ENCODE measurements around the gene HPRT1.

The HPRT1 gene

DNA sequence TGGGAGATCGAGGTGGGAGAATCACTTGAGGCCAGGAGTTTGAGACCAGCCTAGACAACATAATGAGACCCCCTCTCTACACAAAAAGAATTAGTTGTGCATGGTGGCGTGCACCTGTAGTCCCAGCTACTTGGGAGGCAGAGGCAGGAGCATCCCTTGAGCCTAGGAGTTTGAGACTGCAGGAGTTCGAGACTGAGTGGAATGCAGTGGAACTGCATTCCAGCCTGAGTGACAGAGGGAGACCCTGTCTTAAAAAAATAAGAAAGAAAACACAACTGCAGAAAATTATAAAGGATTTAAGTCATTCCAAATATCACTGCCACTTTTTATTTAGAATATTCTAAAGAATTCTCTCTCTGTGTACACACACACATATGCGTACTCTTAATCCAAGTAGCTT lies 18.4 kb downstream of the HPRT1 start:
- DNase-seq, result no peak

- no peak for DNase-seq
Measured at GRCh38 chrX:134480061-134480460, 20.1 kb downstream of the HPRT1 start.

- no peak for DNase-seq
Measured at GRCh38 chrX:134481339-134481738, 21.4 kb downstream of the HPRT1 start.

DNA sequence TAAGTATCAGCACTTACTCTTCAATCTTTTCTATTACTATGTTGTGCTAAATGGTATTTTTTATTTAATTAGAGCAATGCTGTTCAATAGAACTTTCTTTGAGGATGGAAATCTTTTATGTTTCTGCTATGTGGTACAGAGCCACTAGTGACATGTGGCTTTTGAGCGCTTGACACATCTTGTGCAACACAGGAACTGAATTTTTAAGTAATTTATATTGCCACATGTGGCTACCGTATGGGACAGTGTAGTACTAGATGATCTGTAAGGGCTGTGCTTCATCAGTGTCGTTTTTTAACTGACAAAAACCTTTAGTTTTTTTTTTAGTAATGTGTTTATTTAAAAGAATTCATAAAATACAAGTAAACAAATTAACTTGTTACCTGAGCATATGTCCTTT lies 22.4 kb downstream of the HPRT1 start:
- DNase-seq, result no peak

GRCh38 chrX:134484039-134484438 lies 24.1 kb downstream of the HPRT1 start:
- DNase-seq, result no peak

- no peak for DNase-seq
Measured at GRCh38 chrX:134501941-134502340, 42.0 kb downstream of the HPRT1 start.

- no peak for DNase-seq
Measured at GRCh38 chrX:134502686-134503085, 42.7 kb downstream of the HPRT1 start.

DNA sequence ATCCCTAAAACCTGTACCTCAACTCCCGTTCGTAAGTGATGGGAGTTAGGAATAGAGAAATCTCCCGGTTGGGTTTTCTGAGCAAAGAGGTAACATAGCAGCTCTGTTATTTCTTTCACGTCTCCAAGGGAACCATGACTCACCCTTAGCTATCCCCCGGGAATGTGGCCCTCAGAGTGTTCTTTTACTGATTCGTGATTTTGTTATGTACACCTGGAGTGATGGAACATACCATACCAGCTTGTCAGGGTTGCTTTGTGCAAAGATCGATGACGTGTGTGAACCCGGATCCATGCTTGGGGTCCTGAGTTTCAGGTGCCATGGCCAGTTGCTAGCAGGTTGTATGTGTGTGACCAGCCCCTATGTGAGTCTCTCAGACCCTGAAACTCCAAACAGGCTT lies 52.6 kb downstream of the HPRT1 start:
- DNase-seq, result peak; percentile 84

- DNase-seq, result no peak
Measured at GRCh38 chrX:134513091-134513490, 53.1 kb downstream of the HPRT1 start.

DNA sequence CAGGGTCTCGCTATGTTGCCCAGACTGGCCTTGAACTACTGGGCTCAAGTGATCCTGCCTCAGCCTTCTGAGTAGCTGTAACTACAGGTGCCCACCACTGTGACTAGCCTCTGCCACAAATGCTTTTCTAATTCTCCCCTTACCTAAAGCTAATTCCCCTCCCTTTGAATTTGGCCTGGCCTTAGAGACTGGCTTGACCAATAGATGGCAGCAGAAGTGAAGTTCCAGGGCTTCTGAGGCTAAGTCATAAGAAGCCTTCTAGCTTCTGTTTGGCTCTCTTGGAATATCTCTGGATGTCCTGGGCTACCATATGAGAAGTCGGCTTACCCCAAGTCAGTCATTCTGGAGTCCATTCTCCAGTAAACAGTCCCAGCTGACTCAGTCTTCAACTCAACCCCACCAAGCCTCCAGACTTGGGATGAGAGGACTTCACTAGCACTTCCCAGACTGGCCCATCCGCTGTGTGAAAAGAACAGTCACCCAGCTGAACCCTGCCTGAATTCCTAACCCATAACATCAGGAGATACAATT lies 61.0 kb downstream of the HPRT1 start:
- peak; percentile 75 for DNase-seq

DNA sequence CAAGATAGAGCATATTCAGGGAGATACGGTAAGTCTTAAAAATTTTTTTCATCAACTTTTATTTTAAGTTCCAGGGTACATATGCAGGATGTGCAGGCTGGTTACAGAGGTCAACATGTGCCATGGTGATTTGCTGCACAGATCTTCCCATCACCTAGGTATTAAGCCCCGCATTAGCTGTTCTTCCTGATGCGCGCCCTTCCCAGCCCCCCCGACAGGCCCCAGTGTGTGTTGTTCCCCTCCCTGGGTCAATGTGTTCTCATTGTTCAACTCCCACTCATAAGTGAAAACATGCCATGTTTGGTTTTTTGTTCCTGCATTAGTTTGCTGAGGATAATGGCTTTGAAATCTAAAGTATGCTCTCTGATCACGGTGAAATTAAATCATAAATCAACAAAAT lies 64.2 kb downstream of the HPRT1 start:
- DNase-seq, result no peak

DNA sequence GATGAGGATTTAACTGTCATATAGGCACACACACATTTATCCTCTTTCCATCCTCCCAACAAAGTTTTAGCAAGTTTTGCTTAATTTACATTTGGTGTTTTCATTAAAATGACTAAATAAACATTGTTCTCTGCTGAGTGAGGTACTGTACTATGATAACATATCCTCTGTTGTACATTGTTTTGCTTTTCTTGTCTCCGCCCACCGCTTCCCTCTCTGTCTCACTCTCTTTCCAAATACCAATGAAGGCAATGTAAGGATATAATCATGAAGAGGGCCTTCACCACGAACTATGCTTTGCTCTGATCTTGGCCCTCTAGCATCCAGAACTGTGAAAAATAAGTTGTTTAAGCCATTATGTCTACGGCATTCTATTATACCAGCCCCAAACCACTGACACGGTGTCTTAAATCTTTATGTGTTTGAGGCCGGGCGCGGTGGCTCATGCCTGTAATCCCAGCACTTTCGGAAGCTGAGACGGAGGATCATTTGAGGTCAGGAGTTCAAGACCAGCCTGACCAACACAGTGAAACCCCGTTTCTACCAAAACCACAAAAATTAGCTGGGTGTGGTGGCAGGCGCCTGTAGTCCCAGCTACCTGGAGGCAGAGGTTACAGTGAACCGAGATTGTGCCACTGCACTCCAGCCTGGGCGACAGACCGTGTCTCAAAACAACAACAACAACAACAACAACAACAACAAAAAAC lies 65.3 kb downstream of the HPRT1 start:
- no peak for DNase-seq

- no peak for DNase-seq
Measured at GRCh38 chrX:134526399-134526798, 66.4 kb downstream of the HPRT1 start.

DNA sequence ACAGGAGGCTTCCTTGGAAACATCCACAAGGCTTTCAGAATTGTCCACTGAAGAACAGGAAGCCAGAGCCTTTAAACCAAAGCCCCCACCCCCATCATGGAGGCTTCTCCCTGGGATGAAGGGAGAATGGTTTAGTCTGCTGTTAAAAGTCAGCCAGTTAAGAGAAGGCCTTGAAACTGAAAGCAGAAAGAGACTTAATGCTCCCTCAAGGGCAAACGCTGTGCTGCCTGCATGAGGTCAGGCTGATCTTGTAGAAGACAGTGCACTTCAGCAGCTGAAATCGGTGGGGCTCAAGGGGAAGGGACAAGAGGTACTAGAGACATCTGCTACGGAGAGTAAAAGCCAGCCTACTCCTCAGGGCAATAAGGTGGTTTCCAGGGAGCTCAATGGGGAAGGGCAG lies 69.0 kb downstream of the HPRT1 start:
- DNase-seq, result no peak

DNA sequence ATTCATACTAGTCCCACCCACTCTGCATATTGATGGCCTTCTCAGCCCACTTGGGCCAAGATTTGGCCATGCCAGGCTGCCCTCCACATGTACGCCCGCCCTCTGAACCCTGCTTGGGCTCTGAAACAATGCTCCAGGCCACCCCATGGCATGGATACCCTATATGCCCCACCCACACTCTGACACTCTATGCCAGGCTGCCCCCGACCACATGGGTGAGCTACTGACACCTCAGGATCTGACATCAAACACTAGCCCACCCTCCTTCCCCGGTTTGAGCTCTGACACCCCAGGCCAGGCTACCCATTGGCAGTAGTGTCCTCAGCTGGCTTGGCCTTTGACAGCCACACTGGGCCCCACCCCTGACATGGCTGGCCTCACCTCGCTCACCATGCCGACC lies 69.5 kb downstream of the HPRT1 start:
- no peak for DNase-seq

DNA sequence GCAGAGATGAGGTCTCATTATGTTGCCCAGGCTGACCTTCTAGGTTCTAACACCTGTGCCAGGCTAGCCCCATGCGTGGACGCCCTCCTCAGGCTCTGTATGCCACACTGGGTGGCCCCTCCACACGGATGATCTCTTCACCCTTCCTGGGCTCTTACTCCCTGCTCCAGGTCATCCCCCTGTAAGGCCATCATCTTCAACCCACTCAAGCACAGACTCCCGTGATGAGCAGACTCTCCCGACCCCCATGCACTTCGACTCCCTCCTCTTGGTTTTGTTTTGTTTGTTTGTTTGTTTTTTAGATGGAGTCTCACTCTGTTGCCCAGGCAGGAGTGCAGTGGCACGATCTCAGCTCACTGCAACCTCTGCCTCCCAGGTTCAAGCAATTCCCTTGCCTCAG lies 70.9 kb downstream of the HPRT1 start:
- no peak for DNase-seq

DNA sequence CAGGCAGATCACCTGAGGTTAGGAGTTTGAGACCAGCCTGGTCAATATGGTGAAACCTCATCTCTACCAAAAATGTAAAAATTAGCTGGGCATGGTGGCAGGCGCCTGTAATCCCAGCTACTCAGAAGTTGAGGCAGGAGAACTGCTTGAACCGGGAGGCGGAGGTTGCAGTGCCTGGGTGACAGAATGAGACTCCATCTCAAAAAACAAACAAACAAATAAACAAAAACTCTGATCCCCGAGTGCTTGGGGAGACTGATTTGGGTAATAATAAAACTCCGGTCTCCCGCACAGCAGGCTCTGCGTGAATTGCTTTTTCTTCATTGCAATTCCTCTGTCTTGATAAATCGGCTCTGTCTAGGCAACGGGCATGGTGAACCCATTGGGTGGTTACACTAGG lies 73.4 kb downstream of the HPRT1 start:
- DNase-seq, result no peak

DNA sequence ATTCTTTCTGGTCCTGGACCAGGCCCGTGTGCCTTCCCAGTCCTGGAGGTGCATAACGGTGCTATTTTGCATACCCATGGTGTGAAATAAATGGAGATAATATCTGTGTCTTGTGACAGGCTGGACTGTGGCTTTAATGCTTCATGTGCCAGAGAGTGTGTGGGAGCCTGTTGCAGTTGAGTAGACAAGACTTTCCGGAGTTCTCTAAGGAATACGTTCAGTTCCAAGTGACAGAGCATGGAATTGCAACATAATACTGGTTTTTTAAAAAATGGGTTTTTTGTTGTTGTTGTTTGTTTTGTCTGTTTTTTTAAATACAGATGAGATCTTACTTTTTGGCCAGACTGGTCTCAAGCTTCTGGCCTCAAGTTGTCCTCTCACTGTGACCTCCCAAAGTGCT lies 74.0 kb downstream of the HPRT1 start:
- DNase-seq, result no peak

DNA sequence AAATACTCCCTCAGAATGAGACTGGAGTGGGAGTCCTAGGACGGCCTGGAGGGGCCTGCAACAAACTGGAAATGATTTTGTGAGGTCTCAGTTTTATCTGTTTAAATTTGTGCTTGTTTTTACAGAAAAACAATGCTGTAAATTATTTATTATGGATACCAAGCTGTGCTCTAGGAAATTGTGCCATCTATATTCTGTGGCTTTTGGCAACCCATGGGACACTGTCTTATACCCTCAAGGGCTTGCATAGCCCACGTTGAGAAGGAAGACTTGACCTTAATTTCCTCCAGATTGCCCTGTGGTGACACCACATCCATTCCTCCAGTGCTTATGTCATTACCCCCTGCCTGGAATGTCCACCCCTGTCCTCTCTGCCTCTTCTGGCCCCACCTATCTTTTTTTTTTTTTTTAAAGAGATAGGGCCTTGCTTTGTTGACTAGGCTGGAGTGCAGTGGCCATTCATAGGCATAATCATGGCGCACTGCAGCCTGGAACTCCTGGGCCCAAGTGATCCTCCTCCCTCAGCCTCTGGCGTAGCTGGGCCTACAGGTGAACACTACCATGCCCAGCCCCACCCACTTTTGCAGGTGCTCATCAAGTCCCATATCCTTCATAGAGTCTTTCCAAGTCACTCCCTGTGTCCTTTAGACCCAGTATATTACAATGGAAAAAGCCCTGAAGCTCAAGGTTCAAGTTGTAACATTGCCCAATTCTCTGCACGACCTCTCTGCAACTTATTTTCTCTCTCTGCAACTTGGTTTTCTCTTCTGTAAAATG lies 77.4 kb downstream of the HPRT1 start:
- peak; percentile 75 for DNase-seq

DNA sequence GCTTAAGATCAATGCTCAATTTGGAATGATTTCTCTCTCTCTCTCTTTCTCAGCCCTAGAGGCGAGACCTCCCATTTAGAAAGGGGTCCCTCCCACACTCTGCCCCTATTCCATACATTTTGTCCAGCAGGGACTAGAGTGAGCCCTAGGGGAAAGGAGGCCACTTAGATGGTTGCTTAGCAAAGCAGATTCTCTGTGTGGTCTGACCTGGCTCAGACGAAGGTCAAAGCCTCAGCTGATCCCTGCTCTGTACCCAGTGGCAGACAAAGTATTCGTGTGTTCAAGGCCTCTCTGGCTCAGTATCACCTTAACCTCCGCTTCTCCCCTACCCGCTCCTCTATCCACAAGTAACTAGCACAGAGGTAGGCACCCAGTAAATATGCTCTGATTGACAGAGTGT lies 78.4 kb downstream of the HPRT1 start:
- DNase-seq, result no peak

GRCh38 chrX:134541906-134542305 lies 81.9 kb downstream of the HPRT1 start:
- DNase-seq, result no peak

- DNase-seq, result no peak
Measured at GRCh38 chrX:134542485-134542884, 82.5 kb downstream of the HPRT1 start.

DNA sequence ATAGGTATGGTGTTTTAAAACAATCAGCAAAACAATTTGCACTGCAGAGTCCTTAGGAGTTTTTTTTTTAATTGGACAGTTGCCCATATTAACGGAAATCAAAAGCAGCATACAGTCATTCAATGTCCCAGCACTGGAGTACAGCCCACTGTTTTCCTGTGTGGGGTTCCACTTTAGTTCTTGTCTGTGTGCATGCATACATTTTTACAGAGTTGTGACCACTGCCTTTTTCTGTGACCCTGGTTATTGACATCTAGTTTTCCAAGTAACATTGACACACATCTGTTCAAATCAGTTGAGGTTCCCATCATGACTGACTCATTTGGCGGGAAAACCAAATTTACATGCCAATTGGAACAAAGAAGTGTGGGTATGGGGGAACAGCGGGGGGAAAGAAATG lies 83.3 kb downstream of the HPRT1 start:
- DNase-seq, result no peak

DNA sequence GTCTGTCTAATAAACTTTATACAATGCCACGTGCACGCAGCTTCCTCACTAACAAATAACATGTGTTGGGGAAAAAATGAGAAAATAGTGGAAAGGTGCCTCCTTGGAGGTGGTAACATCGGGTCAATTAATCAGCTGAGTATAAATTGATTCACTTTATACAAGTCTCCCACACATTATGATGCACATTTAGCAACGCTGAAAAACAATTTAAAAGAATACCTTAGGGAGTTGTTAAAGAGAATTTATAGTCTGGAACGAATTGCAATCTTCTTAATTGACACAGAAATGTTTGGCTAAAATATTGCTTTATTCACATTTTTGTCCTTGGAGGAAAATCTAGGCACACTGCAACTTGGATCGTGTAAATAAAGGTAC lies 84.2 kb downstream of the HPRT1 start:
- no peak for DNase-seq
